ENCODE data around the gene ASGR2. TPM values are rescaled to one million over a fixed set of nuclear protein-coding genes. Genes with fewer than 3 reads are reported as not detected.
"Not testable (repeated sequence)": the region's sequence is repeated elsewhere in the genome, so short reads cannot be mapped to it uniquely, and the experiment has no call there.

Gene ASGR2
- total RNA-seq, 1 experiment from 2014 or later = not detected

DNA sequence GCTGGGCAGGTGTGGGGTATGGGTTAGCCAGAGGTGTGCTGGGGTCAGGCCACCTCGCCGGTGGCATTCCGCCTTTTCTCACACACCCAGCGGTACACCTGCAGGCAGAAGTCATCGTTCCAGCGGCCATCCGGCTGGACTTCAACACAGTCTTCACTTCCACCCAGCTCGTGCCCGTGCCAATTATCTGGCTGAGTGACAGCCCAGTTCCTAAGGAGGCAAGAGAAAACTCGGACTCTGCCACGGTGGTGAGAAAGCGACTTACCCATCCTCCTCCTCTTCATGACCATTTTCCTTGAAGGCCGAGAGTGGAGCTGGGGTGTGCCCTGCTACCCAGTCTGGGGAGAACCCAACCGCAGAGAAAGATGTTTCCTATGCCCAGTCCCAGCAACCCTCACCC is 13.1 kb downstream of the ASGR2 start:
- DNase-seq (ENCODE audit: extremely low read depth, low read depth) = no peak

DNA sequence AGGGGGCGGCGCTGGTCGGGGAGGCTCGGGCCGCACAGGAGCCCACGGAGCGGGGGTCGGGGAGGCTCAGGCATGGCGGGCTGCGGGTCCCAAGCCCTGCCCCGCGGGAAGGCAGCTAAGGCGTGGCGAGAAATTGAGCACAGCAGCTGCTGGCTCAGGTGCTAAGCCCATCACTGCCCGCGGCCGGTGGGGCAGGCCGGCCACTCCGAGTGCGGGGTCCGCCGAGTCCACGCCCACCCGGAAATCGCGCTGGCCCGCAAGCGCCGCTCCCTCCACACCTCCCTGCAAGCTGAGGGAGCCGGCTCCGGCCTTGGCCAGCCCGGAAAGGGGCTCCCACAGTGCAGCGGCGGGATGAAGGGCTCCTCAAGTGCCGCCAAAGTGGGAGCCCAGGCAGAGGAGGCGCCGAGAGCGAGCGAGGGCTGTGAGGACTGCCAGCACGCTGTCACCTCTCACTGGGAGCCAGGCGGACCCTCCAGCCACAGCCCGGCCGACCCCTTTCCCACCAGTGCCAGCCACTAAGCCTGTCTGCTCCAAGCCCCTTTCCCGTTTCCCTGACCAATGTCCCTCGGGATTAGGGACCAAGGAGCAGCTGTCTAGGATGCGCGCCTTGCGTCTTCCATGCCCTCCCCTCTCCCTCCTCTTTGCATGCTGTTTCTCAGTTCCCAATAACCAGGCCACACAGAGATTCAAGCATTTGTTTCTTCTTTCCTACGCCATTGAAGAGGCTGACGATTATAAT is 13.8 kb downstream of the ASGR2 start:
- DNase-seq (ENCODE audit: extremely low read depth, low read depth) = not testable (repeated sequence)

DNA sequence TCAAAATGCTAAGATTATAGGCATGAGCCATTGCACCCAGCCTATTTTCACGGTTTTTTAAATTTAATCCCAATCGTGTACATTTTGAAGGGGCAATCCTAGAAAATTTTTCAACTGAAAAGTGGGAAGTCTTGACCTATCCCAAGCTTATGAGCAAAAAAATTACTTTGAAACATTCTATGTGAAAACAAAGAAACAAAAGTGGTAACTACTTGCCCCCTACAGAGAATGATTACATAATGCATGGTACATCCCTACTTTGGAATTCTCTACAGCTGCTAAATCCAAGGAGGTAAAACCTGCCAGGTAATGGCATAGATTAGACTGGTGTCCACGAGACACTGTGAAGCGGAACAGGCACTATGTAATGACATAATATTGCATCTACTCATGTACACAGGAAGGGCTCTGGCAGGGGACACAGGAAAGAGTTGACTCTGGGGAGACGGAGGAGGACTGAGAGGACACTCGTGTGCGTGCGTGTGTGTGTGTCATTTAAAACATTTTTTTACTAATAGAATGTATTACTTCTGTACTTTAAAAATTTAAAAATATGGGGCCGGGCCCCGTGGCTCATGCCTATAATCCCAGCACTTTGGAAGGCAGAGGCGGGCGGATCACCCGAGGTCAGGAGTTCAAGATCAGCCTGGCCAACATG is 15.7 kb downstream of the ASGR2 start:
- DNase-seq (ENCODE audit: extremely low read depth, low read depth) = no peak

DNA sequence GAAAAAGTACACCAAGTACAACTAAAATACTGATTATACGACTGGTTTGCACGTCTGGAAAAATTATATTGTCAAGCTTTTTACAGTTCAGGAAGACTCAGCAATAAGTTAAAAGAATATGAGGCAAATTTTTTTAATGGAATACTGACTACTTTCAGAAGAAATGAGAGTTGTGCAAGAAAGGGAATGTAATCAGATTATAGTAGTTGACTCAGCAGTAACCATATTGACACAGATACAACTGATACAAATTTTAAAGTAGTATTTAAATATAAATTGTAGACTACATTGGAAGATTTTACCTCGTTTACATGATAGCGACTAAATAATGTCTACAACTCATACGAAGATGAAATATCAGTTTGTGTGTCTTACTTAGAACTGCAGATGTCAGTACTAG is 16.7 kb downstream of the ASGR2 start:
- DNase-seq (ENCODE audit: extremely low read depth, low read depth) = no peak

DNA sequence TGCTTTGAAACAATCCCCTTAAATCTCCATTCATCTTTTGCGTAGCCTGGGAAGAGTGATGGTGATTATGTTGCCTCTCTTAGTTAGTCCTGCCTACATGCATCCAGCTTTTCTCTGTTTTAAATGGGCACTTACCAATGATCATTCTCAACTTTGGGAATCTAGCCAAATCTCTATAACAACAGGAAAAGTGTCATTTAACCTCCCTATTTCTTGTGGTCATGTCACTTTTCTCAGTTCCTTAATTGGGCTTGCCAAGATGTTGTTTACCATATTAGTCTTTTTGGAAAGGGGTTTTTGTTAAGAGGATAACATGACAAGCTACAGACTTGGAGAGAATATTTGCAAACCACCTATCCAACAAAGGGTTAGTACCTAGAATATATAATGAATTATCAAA is 19.0 kb downstream of the ASGR2 start:
- no peak for DNase-seq (ENCODE audit: extremely low read depth, low read depth)

DNA sequence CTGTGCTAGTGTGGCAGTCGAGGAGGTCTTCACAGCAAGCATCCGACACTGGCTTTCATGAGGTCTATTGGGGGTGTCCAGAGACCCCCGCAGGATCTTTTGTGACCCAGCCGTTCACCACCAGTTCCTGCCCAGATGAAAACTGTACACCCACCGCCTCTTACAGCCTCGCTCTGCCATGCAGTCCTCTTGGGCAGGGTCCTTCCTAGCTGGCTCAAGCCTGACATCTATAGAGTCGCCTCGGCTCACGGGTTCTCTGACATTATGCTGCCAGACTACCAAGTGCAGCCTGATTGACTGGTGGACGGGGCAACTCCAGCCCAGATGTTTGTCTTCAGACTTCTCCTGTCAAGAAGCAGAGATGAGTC is 20.0 kb downstream of the ASGR2 start:
- no peak for DNase-seq (ENCODE audit: extremely low read depth, low read depth)

DNA sequence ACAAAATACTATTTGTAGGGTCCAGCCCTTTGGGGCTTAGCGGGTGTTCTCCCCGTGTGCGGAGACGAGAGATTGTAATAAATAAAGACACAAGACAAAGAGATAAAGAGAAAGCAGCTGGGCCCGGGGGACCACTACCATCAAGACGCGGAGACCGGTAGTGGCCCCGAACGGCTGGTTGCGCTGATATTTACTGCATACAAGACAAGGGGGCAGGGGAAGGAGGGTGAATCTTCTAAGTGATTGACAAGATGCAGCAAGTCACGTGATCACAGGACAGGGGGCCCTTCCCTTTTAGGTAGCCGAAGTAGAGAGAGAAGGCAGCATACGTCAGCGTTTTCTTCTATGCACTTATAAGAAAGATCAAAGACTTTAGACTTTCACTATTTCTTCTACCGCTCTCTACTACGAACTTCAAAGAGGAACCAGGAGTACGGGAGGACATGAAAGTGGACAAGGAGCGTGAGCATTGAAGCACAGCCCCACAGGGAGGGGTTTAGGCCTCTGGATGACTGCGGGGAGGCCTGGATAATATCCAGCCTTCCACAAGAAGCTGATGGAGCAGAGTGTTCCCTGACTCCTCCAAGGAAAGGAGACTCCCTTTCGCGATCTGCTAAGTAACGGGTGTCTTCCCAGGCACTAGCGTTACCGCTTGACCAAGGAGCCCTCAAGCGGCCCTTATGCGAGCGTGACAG is 23.2 kb downstream of the ASGR2 start:
- DNase-seq (ENCODE audit: extremely low read depth, low read depth) = not testable (repeated sequence)

DNA sequence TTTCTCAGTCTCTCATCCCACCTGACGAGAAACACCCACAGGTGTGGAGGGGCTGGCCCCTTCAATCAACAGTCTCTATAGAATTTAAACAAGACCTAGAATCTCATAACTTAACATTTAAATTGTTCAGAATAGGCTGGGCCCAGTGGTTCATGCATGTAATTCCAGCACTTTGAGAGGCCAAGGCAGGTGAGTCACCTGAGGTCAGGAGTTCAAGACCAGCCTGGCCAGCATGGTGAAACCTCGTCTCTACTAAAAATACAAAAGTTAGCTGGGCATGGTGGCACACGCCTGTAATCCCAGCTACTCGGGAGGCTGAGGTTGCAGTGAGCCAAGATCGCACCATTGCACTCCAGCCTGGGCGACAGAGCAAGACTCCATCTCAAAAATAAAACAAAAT is 25.1 kb downstream of the ASGR2 start:
- not testable (repeated sequence) for DNase-seq (ENCODE audit: extremely low read depth, low read depth)

DNA sequence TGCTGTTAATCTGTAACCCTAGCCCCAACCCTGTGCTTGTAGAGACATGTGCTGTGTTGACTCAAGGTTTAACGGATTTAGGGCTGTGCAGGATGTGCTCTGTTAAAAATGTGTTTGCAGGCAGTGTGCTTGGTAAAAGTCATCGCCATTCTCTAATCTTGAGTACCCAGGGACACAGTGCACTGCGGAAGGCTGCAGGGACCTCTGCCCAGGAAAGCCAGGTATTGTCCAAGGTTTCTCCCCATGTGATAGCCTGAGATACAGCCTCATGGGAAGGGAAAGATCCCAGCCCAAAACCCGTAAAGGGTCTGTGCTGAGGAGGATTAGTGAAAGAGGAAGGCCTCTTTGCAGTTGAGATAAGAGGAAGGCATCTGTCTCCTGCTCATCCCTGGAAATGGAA is 26.2 kb downstream of the ASGR2 start:
- not testable (repeated sequence) for DNase-seq (ENCODE audit: extremely low read depth, low read depth)

DNA sequence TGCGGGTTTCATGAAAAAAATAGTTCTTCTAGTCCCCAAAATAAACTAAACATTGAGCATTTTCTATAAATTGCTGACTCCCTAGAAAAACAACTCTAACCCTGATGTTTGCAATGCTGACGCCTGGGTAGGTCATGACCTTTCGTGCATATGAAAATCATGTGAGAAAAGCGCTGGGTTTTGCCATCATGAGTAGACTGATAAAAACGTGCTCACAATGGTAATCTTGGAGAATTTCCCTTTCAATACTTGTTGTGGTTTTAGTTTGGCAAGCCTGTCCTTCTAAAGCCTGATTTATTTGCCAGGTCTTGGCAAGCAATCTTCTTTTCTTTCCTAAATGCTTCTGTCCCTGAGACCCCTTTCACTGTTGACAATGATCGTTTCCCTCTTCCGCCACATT is 30.5 kb downstream of the ASGR2 start:
- DNase-seq (ENCODE audit: extremely low read depth, low read depth) = no peak

DNA sequence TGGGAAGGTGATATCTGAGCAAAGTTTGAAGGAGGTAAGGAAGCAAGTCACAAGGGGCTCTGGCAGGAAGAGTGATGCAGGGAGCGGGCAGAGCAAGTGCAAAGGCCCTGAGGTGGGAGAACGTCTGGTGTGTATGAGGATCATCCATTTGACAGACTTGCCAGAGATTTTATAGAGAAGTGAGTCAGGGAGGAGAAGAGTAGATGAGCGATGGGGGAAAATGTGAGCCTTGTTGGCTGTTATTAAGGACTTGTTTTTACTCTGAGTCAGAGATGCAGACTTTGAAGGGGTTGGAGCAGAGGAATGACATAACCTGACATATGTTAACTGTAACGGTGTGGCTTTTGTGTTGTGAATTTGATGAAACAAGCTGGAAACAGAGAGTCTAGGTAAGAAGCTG is 31.0 kb downstream of the ASGR2 start:
- no peak for DNase-seq (ENCODE audit: extremely low read depth, low read depth)

DNA sequence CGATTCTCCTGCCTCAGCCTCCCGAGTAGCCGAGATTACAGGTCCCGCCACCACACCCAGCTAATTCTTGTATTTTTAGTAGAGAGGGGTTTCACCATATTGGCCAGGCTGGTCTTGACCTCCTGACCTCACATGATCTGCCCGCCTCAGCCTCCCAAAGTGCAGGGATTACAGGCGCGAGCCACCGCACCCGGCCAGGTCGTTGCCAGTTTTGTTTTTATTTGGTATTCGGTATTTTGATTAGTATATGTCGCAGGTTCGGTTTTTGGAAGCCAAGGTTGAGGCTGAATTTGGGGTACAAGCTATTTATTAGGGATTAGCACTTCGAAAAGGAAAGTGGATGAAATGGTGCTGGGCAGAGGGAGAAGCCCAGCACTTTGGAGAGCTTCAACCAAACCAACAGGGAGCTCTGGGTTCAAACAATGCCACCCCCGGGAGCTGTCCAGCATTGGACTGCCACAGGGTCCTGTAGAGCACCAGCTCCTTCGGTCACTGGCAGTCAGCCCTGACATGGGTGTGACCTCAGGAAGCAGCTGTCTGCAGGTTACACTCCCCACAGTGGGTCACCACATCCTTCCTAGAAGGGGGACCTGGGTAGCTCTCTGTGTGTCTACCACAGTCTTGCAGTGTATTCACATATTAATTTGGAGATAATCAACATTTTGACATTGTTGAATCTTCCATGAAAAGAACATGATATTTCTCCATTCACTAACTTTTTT is 33.1 kb downstream of the ASGR2 start:
- no peak for DNase-seq (ENCODE audit: extremely low read depth, low read depth)

DNA sequence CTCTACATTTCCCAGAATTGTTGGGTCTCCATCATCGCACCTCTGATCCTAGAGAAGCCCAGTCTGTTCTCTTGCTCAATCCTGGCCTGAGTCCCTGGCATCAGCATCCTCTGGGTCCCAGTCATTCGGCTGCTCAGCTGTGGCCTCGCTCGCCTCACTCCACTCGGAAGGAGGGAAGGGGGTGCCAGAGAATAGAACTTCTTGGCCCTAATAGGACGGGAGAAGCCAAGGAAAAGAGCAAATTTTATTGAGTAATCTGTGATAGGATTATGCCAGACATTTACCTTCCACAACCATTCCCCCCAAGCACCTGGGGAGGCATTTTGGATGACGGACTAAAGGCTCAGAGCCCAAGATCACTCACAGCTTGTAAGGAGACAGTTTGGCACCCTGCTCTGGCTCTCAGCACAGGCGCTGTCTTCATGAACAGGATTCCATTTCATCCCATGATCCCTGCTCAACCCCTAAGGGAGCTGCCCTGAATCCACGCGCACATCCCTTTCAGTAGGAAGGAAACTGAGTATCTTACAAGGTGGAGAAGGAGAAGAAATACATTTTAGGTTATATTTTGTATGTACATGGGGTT is 34.1 kb downstream of the ASGR2 start:
- no peak for DNase-seq (ENCODE audit: extremely low read depth, low read depth)

DNA sequence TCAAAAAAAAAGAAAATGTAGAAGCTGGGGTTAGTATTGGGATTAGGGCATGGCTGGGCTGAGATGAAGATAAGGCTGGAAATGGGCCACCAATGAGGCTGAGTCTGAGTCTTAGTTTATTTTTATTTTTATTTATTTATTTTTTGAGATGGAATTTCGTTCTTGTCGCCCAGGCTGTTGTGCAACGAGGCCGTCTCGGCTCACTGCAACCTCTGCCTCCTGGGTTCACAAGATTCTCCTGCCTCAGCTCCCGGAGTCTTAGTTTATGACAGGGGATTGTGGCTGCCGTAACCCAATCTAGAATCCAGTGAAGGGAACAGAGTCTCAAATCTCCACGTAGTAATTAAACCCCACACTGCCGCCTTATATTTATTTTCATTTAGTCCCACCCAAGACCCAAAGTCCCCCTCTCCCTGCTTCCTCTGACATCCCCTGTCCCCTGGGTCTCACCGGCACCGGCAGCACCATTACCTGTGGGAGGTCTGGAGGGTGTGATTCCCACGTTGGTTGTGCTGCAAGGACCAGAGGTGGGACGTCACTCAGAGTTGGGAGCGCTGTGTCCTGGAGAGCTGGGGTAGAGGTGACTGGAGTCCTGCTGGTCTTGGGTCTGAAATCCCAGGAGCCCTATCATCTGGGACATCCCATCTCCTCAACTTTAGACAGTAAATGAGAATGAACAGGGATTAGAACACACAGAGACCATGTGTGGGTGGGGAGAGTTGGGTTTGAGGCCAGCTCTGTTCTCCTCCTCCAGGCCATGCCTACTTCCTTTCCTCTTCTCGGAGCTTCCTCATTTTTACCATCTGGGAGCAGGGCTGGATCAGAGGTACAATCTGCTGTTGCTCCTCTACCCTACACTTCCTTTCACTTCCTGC is 34.8 kb downstream of the ASGR2 start, which contains the start of gene CLEC10A:
Gene CLEC10A, minus strand, starts transcription at position 671 of the 875 bp plus-strand sequence. CDS start 1,439 bp downstream, outside the sequence.
- DNase-seq (ENCODE audit: extremely low read depth, low read depth) = no peak

DNA sequence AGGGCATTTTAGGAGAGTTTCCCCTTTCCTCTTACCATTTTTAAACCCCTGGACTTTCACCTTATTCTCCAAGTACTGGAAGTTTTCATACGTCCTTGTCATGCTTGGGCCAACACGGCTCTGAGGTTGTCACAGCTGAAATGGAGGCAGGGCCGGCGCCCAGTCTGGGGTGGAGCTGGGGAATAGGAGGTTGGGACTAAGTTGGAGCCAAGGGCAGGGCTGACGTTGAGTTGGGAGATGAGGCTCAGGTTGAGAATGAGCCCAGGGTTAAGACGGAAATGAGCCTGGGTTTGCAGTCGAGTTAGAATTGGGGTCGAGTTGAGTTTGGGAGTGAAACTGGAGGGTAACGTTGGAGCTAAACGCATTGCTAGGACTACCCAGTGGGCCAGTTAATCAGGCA is 35.9 kb downstream of the ASGR2 start:
- no peak for DNase-seq (ENCODE audit: extremely low read depth, low read depth)

DNA sequence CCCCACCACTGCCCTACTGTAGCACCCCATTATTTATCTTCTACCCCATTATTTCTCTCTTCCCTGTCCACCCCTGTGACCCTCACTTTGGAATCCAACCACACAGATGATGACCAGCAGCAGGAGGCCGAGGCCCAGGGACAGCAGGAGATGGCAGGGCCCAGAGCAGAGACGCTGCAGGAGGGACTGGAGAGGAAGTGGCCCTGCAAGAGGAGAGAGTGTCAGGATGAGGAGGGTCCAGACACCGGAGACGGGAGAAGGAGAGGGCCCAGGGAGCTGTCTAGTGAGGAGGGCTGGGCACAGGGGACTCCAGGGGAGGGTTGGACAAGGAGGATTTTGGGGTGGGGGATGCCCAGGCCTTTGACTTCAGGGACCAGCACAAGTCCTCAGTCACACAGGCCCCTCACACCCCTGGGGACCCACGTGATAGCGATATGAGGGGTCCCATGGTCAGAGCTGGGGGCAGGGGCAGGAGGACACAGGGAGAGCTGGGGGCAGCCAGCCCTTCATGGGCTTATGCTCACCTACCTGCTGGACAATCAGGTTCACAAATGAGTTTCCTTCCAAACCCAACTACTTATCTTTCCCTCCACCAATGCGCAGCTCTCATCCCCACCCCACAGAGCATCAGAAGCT is 36.6 kb downstream of the ASGR2 start:
- DNase-seq (ENCODE audit: extremely low read depth, low read depth) = no peak

DNA sequence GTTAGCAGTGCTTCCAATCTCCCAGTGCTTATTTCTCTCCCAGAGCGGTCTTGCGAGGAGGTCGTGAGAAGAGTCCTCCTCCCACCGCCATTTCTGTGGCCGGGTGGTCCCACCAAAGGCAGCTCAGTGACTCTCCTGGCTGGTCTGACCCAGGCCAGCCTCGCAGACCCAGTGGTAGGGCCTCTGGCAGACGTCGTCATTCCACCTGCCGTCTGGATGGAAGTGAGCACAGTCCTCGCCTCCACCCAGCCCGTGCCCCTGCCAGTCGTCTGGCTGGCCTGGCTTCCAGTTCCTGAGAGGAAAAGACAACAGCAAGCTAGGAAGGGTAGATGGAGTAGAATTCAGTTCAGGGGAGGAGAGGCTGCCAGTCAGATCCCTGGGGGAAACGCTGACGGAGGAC is 39.7 kb downstream of the ASGR2 start:
- no peak for DNase-seq (ENCODE audit: extremely low read depth, low read depth)

DNA sequence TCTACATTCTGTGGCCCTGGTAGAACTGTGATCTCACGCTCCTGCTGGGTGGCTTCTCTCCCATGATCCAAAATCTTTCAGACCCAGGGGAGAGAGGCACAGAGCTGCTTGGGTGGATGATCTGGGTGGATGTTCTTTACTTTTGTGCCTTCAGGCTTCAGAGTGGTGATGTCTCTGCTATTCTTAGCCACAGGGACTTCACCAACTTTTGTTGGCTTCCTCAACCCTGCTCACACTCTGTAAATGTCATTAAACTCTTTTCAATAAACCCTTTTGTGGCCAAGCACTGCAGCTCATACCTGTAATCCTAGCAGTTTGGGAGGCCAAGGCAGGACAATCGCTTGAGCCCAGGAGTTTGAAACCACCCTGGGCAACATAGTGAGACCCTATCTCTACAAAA is 42.2 kb downstream of the ASGR2 start:
- no peak for DNase-seq (ENCODE audit: extremely low read depth, low read depth)

DNA sequence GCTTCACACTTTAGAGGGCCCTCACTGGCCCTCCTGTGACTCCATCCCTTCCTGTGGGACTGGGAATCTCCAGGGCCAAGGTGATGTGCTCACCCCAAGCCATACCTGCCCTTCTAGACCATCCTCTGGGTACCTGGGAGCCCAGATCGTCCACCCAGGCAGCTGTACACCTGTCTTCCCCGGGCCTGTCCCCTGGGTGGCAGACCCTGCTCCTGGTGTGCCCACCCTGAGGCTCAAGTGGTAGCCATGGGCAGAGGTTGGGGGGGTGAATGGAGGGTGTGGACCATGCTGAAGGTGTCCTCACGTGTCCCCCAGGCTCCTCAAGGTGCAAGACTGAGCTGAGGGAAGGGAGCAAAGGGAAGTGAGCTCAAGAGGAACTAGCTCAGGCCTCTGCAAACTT is 43.9 kb downstream of the ASGR2 start:
- DNase-seq (ENCODE audit: extremely low read depth, low read depth) = no peak

Measured in NCI-H460 (cell line).